H7 (cell line): ENCODE measurements around the gene FUT8. TPM values are rescaled to one million over a fixed set of nuclear protein-coding genes. Genes with fewer than 3 reads are reported as not detected.

Experiments
- DNase-seq: peaks from one replicate; pipeline ENCODE4 v3.0.0; 2012
- H3K27me3 ChIP-seq: 2 replicates; pipeline ENCODE4 v1.6.0; 2011; ENCODE audit warnings: mild to moderate bottlenecking, low read length; ENCODE audit not compliant: control insufficient read depth, insufficient read depth
- H3K36me3 ChIP-seq: replicated peaks from 2 replicates; pipeline ENCODE4 v1.5.1; 2011; ENCODE audit warnings: low read length; ENCODE audit not compliant: control insufficient read depth, insufficient read depth
- H3K4me3 ChIP-seq: 2 replicates; pipeline ENCODE4 v1.5.1; 2011; ENCODE audit warnings: low read depth, mild to moderate bottlenecking, control low read depth, low read length, moderate library complexity; ENCODE audit not compliant: insufficient read depth
- total RNA-seq: library from RNA; depleted of rRNA; stranded (reverse); fragments of >200 nt; shearing (Covaris generic); gene quantifications from 2 replicates; pipeline ENCODE4 v1.2.3, GENCODE V29; 2014

Gene FUT8
- total RNA-seq, 1 experiment from 2014 or later: 34.9 TPM

GRCh38 chr14:65483647-65484046 lies 71.1 kb downstream of the FUT8 start:
- Histone ChIP-seq H3K36me3 (no peaks in the 10 kb centered on the region), H3K27me3 (no peaks in the 10 kb centered on the region), H3K4me3 (no peak overlapping the region)
- no peak for DNase-seq

GRCh38 chr14:65485516-65485915 lies 73.0 kb downstream of the FUT8 start:
- no peaks in the 10 kb centered on the region for H3K27me3 ChIP-seq
- DNase-seq: no peak
- H3K4me3 ChIP-seq: no peak overlapping the region
- no peaks in the 10 kb centered on the region for H3K36me3 ChIP-seq

GRCh38 chr14:65486863-65487262 lies 74.3 kb downstream of the FUT8 start:
- Histone ChIP-seq H3K4me3 (no peak overlapping the region), H3K36me3 (no peaks in the 10 kb centered on the region)
- no peak for DNase-seq

GRCh38 chr14:65487783-65488494 lies 75.4 kb downstream of the FUT8 start:
- Histone ChIP-seq H3K4me3 (no peak overlapping the region), H3K27me3 (no peaks in the 10 kb centered on the region), H3K36me3 (no peaks in the 10 kb centered on the region)
- no peak for DNase-seq

More at GRCh38 chr14:65486863-65487262, 74.3 kb downstream of the FUT8 start:
- H3K27me3 ChIP-seq: no peaks in the 10 kb centered on the region

- DNase-seq: no peak
Measured at GRCh38 chr14:65491274-65491673, 78.7 kb downstream of the FUT8 start.

GRCh38 chr14:65492266-65492665 lies 79.7 kb downstream of the FUT8 start:
- H3K36me3 ChIP-seq: no peaks in the 10 kb centered on the region
- H3K4me3 ChIP-seq: no peak overlapping the region
- DNase-seq: no peak
- no peaks in the 10 kb centered on the region for H3K27me3 ChIP-seq

More at GRCh38 chr14:65491274-65491673, 78.7 kb downstream of the FUT8 start:
- H3K27me3 ChIP-seq: no peaks in the 10 kb centered on the region
- H3K4me3 ChIP-seq: no peak overlapping the region
- H3K36me3 ChIP-seq: no peaks in the 10 kb centered on the region

GRCh38 chr14:65495196-65495595 lies 82.7 kb downstream of the FUT8 start:
- Histone ChIP-seq H3K27me3 (no peaks in the 10 kb centered on the region), H3K36me3 (no peaks in the 10 kb centered on the region), H3K4me3 (no peak overlapping the region)
- no peak for DNase-seq

- H3K36me3 ChIP-seq: no peaks in the 10 kb centered on the region
- no peak overlapping the region for H3K4me3 ChIP-seq
- no peaks in the 10 kb centered on the region for H3K27me3 ChIP-seq
- DNase-seq: no peak
Measured at GRCh38 chr14:65496178-65496993, 83.9 kb downstream of the FUT8 start.

GRCh38 chr14:65499138-65499537 lies 86.6 kb downstream of the FUT8 start:
- Histone ChIP-seq H3K27me3 (peaks cover 12% of the 10 kb centered on the region), H3K36me3 (no peaks in the 10 kb centered on the region), H3K4me3 (no peak overlapping the region)
- DNase-seq: no peak

- DNase-seq: no peak
- Histone ChIP-seq H3K36me3 (no peaks in the 10 kb centered on the region), H3K4me3 (no peak overlapping the region), H3K27me3 (peaks cover 19% of the 10 kb centered on the region)
Measured at GRCh38 chr14:65500075-65500474, 87.5 kb downstream of the FUT8 start.

GRCh38 chr14:65501328-65501727 lies 88.8 kb downstream of the FUT8 start:
- no peak for DNase-seq
- H3K36me3 ChIP-seq: no peaks in the 10 kb centered on the region
- peaks cover 30% of the 10 kb centered on the region for H3K27me3 ChIP-seq
- H3K4me3 ChIP-seq: no peak overlapping the region

- no peaks in the 10 kb centered on the region for H3K36me3 ChIP-seq
- no peak for DNase-seq
- H3K27me3 ChIP-seq: peaks cover 41% of the 10 kb centered on the region
- no peak overlapping the region for H3K4me3 ChIP-seq
Measured at GRCh38 chr14:65502676-65503124, 90.2 kb downstream of the FUT8 start.

GRCh38 chr14:65503771-65504170 lies 91.2 kb downstream of the FUT8 start:
- Histone ChIP-seq H3K27me3 (peaks cover 44% of the 10 kb centered on the region), H3K36me3 (no peaks in the 10 kb centered on the region), H3K4me3 (no peak overlapping the region)
- no peak for DNase-seq

GRCh38 chr14:65506801-65507200 lies 94.3 kb downstream of the FUT8 start:
- H3K27me3 ChIP-seq: peaks cover 53% of the 10 kb centered on the region
- H3K4me3 ChIP-seq: no peak overlapping the region
- no peaks in the 10 kb centered on the region for H3K36me3 ChIP-seq
- DNase-seq: no peak

GRCh38 chr14:65509842-65510241 lies 97.3 kb downstream of the FUT8 start:
- H3K36me3 ChIP-seq: no peaks in the 10 kb centered on the region
- DNase-seq: no peak
- no peak overlapping the region for H3K4me3 ChIP-seq
- peaks cover 36% of the 10 kb centered on the region for H3K27me3 ChIP-seq
